ENCODE measurements around the gene TSPY10. TPM values are rescaled to one million over a fixed set of nuclear protein-coding genes. Genes with fewer than 3 reads are reported as not detected.
"Not testable (repeated sequence)": the region's sequence is repeated elsewhere in the genome, so short reads cannot be mapped to it uniquely, and the experiment has no call there.

The TSPY10 gene, protein sequence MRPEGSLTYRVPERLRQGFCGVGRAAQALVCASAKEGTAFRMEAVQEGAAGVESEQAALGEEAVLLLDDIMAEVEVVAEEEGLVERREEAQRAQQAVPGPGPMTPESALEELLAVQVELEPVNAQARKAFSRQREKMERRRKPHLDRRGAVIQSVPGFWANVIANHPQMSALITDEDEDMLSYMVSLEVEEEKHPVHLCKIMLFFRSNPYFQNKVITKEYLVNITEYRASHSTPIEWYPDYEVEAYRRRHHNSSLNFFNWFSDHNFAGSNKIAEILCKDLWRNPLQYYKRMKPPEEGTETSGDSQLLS
- not detected in 2 replicates for total RNA-seq

DNA sequence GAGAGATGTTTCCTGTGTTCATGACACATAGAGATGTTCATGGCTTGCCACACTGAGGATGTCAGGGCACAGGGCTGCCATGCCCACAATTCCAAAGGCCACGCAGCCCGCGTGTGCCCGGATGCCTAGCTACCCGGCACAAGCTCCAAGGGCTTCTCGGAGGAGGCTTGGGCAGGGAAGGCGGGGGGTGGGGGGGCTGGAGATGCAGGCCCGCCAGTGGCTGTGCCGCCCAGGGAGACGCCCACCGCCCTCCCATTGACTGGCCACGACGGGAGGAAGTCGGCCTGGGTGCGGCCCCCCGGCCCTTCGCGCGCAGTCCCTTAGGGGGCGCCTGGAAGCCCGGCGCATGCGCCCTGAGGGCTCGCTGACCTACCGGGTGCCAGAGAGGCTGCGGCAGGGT lies at the start of gene TSPY10:
TSPY10 (plus strand) TSS at position 301 of the 400 bp plus-strand sequence; CDS start at position 347, 46 bp downstream.
- H3K4me1 Mint-ChIP-seq; H3K27me3 Mint-ChIP-seq; H3K4me3 Mint-ChIP-seq; H3K9me3 Mint-ChIP-seq; intact Hi-C loops (cut with micrococcal nuclease); H3K36me3 Mint-ChIP-seq (ENCODE audit: low read depth); DNase-seq; H3K27ac Mint-ChIP-seq: not testable (repeated sequence)

DNA sequence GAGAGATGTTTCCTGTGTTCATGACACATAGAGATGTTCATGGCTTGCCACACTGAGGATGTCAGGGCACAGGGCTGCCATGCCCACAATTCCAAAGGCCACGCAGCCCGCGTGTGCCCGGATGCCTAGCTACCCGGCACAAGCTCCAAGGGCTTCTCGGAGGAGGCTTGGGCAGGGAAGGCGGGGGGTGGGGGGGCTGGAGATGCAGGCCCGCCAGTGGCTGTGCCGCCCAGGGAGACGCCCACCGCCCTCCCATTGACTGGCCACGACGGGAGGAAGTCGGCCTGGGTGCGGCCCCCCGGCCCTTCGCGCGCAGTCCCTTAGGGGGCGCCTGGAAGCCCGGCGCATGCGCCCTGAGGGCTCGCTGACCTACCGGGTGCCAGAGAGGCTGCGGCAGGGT lies 40.7 kb upstream of the TSPY10 start, which contains the start of gene TSPY9:
TSPY9 (plus strand) TSS at position 301 of the 400 bp plus-strand sequence; CDS start at position 347, 46 bp downstream.
- intact Hi-C loops (cut with micrococcal nuclease); DNase-seq; H3K4me1 Mint-ChIP-seq; H3K36me3 Mint-ChIP-seq (ENCODE audit: low read depth); H3K27me3 Mint-ChIP-seq; H3K9me3 Mint-ChIP-seq; H3K4me3 Mint-ChIP-seq; H3K27ac Mint-ChIP-seq: not testable (repeated sequence)

DNA sequence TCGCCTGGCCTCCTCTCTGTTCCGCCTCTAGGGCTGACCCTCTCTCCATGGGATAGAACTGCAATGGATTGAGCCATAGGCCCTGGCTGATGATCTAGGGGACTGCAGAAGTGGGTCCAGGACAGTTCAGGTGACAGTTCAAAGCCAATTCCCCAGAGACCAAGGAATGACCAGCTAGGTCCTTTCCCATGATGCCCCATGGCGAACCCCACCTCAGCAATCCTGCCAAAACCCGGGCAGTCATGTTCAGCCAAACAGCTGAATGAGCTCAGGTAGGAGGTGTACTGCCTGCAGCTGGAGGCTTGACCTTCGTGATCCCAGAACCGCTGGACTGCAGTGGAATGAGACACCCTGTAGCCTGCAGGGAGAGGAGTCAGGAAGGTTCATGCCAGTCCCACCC lies 23.3 kb upstream of the TSPY10 start:
- H3K4me1 Mint-ChIP-seq; H3K27ac Mint-ChIP-seq; intact Hi-C loops (cut with micrococcal nuclease); H3K36me3 Mint-ChIP-seq (ENCODE audit: low read depth); H3K9me3 Mint-ChIP-seq; H3K4me3 Mint-ChIP-seq; H3K27me3 Mint-ChIP-seq: not testable (repeated sequence)
- peak; percentile 46 for DNase-seq

DNA sequence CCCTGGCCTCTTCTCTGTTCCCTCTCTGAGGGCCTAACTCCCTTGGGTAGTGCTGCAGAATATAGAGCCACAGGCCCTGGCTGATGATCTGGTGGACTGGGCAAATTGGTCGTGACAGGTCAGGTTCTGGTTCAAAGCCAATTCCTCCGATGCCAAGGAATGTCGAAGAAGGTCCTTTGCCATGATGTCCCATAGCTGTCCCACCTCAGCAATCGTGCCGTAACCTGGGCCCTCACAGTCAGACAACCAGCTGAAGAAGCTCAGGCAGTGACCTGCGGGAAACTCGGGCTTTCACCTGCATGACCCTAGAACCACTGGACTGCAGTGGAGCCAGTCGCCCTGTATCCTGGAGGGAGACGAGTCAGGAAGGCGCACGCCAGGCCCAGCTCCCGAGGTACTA lies 11.4 kb upstream of the TSPY10 start:
- H3K27ac Mint-ChIP-seq, H3K27me3 Mint-ChIP-seq: not testable (repeated sequence)

More for the DNA sequence above, 11.4 kb upstream of the TSPY10 start:
- H3K4me3 Mint-ChIP-seq; H3K4me1 Mint-ChIP-seq; H3K36me3 Mint-ChIP-seq (ENCODE audit: low read depth); H3K9me3 Mint-ChIP-seq; intact Hi-C loops (cut with micrococcal nuclease); DNase-seq: not testable (repeated sequence)

Other genes starting within 250 kb of the TSPY10 start
- gene TSPY4, start 190.4 kb upstream of the TSPY10 start, total RNA-seq: not detected in 2 replicates
- gene TSPY8, start 170.1 kb upstream of the TSPY10 start, total RNA-seq: not detected in 2 replicates
- gene TSPY3, start 129.5 kb upstream of the TSPY10 start, total RNA-seq: not detected in 2 replicates
- not detected in 2 replicates for gene TSPY1, start 60.9 kb upstream of the TSPY10 start, total RNA-seq
- gene TSPY9, start 40.6 kb upstream of the TSPY10 start, total RNA-seq: not detected in 2 replicates

Data from activated CD4-positive, alpha-beta T cell treated with anti-CD3 and anti-CD28 coated beads, Interleukin-2, amount 10 ng/mL, durations not matched to agents 24 days and 14 days (primary cell).